GM13976 (cell line): ENCODE results near the gene TP53I11.

Experiments used
- DNase-seq: peaks from one replicate; pipeline ENCODE4 v3.0.0; 2012; ENCODE audit warnings: low spot score
- in situ Hi-C: fragments of 300-500 bp; cut with MboI; formaldehyde crosslinking; loops from one replicate; pipeline ENCODE4 v1.12.0; 2022; ENCODE audit warnings: low sequenced_read_pairs, mixed read lengths, inconsistent platforms; ENCODE audit not compliant: unreplicated experiment
- TF ChIP-seq, protein P1 (sequence below): IDR thresholded peaks from 2 replicates; pipeline ENCODE4 v1.5.1; 2012; ENCODE audit warnings: borderline replicate concordance, mild to moderate bottlenecking; ENCODE audit not compliant: insufficient read depth; ENCODE audit errors: extremely low read depth, missing control alignments, control extremely low read depth

Gene TP53I11

DNA sequence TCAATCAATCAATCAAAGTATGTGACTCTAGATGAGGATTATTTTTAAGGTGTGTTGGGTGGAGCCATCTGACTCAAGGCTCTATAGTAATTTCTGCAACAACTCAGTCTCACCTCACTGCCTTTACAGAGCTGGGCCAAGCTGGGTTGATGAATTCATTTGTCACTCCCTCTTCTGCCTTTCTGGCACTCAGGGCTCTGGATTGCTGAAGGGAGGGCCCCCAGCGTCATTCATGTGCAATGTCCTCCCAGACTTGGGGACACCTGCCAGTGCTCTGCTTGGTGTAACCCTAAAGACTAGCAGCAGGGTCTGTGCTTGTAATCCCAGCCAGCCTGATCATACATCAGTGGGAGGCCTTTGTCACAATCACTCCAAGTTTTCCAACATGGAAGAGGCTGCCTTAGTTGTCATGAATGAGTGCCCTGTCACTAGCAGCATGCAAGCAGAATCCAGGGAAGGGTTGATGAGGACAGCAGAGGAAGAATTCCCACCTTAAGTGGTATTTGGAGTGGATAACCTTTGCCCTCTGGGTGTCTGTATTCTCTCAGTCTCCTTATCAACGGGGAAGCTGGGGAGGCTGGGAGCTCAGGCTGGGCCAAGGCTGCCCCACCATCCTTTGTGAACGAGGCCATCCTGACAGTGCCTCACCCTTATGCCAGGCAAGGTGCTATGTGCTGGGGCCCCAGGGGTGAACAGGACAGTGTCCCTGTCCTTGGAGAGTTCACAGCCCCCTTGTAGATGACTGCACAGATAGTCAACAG lies 2.0 kb upstream of the TP53I11 start:
- TF ChIP-seq, protein P1, sequence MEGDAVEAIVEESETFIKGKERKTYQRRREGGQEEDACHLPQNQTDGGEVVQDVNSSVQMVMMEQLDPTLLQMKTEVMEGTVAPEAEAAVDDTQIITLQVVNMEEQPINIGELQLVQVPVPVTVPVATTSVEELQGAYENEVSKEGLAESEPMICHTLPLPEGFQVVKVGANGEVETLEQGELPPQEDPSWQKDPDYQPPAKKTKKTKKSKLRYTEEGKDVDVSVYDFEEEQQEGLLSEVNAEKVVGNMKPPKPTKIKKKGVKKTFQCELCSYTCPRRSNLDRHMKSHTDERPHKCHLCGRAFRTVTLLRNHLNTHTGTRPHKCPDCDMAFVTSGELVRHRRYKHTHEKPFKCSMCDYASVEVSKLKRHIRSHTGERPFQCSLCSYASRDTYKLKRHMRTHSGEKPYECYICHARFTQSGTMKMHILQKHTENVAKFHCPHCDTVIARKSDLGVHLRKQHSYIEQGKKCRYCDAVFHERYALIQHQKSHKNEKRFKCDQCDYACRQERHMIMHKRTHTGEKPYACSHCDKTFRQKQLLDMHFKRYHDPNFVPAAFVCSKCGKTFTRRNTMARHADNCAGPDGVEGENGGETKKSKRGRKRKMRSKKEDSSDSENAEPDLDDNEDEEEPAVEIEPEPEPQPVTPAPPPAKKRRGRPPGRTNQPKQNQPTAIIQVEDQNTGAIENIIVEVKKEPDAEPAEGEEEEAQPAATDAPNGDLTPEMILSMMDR = no peak
- no peak for DNase-seq
- in situ Hi-C loops = no loop called here

DNA sequence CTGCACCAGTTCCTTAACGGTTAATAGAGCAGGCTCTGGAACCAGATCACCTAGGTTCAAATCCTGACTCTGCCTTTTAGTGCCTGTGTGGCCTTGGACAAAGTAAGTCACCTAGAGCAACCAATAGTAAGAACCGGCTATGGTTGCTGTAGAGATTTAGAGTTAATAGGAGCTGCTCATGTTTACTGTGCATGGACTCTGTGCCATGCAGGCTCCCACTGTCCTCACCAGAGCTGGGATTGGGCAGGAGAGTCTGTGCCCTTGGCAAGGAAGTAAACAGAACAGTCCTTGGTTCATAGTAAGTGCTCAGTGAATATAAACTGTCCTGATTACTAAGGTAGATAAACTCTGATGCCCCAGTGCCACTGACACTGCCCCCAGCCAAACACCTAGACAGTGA lies 1.4 kb upstream of the TP53I11 start:
- in situ Hi-C loops = no loop called here
- DNase-seq = no peak
- TF ChIP-seq, protein P1 = no peak

DNA sequence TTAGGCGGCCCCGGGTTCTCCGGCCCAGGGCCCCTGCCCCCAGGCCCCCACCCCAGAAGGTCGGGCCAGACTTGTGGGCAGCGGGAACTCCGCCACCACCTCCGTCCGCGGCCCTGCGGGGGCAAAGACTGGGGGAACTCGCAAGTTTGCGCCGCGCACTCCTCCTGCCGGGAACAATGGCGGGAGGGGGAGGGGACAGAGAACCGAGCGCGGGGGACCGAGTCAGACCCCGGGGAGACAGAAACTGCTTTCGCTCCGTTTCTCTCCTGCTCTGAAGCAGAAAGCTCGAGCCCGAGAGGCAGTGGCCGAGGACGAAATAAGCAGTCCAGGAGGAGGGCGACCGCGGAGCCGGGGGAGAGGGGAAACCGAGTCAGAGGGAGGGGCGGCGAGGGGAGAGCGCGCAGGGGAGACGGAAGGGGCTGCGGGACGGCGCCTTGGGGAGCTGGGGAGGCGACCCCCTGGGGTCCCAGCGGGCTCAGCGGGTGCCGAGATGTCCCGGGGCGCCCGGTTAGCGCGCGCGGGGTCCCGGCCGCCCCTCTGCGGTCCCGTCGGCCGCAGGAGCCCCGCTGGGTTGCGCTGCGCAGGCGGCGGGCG lies 555 bp downstream of the TP53I11 start:
- DNase-seq = no peak
- TF ChIP-seq, protein P1 = no peak
- in situ Hi-C loops = no loop called here

DNA sequence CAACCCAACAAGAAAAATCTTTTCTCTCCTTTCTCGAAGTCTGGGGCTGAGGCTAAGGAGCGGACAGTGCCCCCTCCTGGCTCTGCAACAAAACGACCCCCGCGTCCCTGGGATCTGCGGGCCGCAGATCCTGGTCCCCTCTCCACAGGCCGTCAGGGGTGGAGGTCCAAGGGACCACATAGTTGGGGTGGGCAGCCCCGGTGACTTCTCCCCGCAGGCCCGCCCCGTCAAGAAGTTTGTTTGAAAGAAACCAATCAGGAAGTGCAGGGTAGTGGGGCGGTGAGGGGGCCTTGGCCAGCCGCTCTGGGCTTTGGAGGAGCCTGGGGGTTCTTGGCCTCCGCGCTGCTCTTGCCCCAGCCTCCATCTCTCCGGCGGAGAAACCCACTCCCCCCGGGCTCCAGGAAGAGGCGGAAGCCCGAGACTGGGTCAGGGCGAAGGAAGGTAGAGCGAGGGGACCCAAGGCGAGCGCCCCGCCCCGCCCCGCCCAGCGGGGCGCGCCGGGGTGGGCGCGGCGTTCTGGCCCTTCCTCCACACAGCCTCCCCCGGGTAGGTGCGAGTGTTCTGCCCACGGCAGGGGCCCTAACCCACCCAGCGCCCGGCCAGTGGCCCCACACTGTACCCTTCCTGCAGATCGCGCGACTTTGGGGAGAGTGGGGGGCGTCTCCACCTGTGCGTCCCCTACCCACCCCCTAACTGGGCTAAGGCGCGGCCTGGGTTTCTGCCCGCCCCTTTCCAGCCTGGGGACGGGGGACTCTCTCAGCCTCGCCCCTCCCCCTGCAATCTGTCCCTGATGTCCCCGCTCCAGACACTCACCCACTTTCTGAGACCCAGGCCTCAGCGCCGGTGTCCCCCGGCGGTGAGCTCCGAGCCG lies 1.3 kb downstream of the TP53I11 start:
- TF ChIP-seq, protein P1 = no peak
- DNase-seq = no peak
- in situ Hi-C loops = loop anchor here (25.0 kb wide), 1 partner anchor 338 kb away; the partner anchor contains the start of gene SYT13

DNA sequence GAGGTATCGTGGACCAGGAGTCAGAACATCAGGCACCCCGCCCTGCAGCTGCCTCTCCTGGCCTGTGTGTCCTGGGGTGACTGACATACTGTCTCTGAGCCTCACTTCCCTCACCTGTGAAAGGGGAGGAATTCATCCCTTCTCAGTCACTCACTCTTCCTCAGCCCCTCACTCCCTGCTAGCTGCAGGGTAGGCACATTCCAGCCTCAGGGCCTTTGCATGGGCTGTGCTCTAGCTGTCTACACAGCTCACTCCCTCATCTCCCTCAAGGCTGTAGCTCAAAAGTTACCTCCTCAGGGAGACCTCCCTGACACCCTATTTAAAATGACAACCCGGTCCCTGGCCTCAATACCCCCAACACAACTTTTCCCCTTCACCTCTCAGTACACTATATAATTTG lies 2.5 kb downstream of the TP53I11 start:
- TF ChIP-seq, protein P1 = no peak
- no peak for DNase-seq
- in situ Hi-C loops = loop anchor here (25.0 kb wide), 1 partner anchor 339 kb away; the partner anchor contains the start of gene SYT13

DNA sequence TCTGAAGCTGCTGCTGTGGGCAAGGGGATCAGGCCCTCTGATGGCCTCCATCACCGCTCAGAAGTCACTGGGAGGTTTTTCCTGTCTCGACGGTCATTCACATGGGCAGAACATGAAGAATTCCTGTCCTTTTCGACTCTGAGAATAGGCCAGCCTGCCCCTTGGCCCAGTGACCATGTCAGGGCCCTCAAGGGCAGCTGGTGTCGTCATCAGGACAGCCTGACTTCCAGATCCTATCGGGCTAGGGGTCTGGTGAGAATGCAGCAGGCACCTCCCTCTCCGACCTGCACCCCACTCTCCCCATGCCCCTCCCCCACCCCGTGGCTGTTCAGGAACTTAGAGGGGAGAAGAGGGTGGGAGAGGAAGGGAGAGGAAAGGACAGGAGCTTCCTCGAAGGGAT lies 3.6 kb downstream of the TP53I11 start:
- no peak for DNase-seq
- in situ Hi-C loops = loop anchor here (25.0 kb wide), 1 partner anchor 340 kb away; the partner anchor contains the start of gene SYT13
- TF ChIP-seq, protein P1 = no peak
